H9 (cell line): ENCODE results near the gene IFNL3. TPM values are rescaled to one million over a fixed set of nuclear protein-coding genes. Genes with fewer than 3 reads are reported as not detected.

Experiments used
- DNase-seq: peaks from one replicate; pipeline ENCODE4 v3.0.0-alpha.2; 2017
- H2AFZ ChIP-seq: one replicate; pipeline ENCODE4 v1.6.1; 2013; ENCODE audit warnings: mild to moderate bottlenecking, low read length, control low read depth, moderate library complexity
- H2AK5ac ChIP-seq: 2 replicates; pipeline ENCODE4 v1.6.1; 2013; ENCODE audit warnings: low read length, control low read depth, mixed read lengths; ENCODE audit not compliant: insufficient read length
- H2BK120ac ChIP-seq: one replicate; pipeline ENCODE4 v1.6.1; 2013; ENCODE audit warnings: low read depth, mild to moderate bottlenecking, low read length, control low read depth, inconsistent platforms; ENCODE audit not compliant: poor library complexity, severe bottlenecking
- H2BK12ac ChIP-seq: 2 replicates; pipeline ENCODE4 v1.6.1; 2013; ENCODE audit warnings: low read length, control low read depth, mixed read lengths, low read depth; ENCODE audit not compliant: insufficient read length
- H2BK15ac ChIP-seq: 2 replicates; pipeline ENCODE4 v1.6.1; 2013; ENCODE audit warnings: low read depth, low read length, control low read depth
- H2BK20ac ChIP-seq: one replicate; pipeline ENCODE4 v1.6.1; 2013; ENCODE audit warnings: low read depth, mild to moderate bottlenecking, low read length, control low read depth, inconsistent platforms; ENCODE audit not compliant: poor library complexity, severe bottlenecking
- H2BK5ac ChIP-seq: 2 replicates; pipeline ENCODE4 v1.6.1; 2013; ENCODE audit warnings: low read length, control low read depth, mixed read lengths; ENCODE audit not compliant: insufficient read length
- H3K14ac ChIP-seq: 2 replicates; pipeline ENCODE4 v1.6.1; 2013; ENCODE audit warnings: low read length, control low read depth; ENCODE audit not compliant: insufficient read depth
- H3K18ac ChIP-seq: 2 replicates; pipeline ENCODE4 v1.6.1; 2013; ENCODE audit warnings: low read depth, mild to moderate bottlenecking, mixed read lengths, low read length, control low read depth; ENCODE audit not compliant: insufficient read length
- H3K23ac ChIP-seq: 2 replicates; pipeline ENCODE4 v1.6.1; 2013; ENCODE audit warnings: low read length, control low read depth, mixed read lengths, low read depth; ENCODE audit not compliant: insufficient read length
- H3K23me2 ChIP-seq: 2 replicates; pipeline ENCODE4 v1.6.1; 2013; ENCODE audit warnings: low read depth, mild to moderate bottlenecking, mixed read lengths, low read length, control low read depth; ENCODE audit not compliant: insufficient read length, poor library complexity, severe bottlenecking
- H3K27ac ChIP-seq: 2 replicates; pipeline ENCODE4 v1.5.1; 2013; ENCODE audit warnings: low read length, control low read depth, mixed read lengths, low read depth; ENCODE audit not compliant: insufficient read length
- H3K27me3 ChIP-seq: 2 replicates; pipeline ENCODE4 v1.6.1; 2013; ENCODE audit warnings: low read length, control low read depth, inconsistent platforms; ENCODE audit not compliant: insufficient read depth
- H3K4ac ChIP-seq: 2 replicates; pipeline ENCODE4 v1.6.1; 2013; ENCODE audit warnings: low read depth, mild to moderate bottlenecking, control low read depth, inconsistent platforms, low read length, moderate library complexity
- H3K4me1 ChIP-seq: 2 replicates; pipeline ENCODE4 v1.6.1; 2013; ENCODE audit warnings: low read length, control low read depth, inconsistent platforms; ENCODE audit not compliant: insufficient read depth
- H3K4me2 ChIP-seq: 2 replicates; pipeline ENCODE4 v1.6.1; 2013; ENCODE audit warnings: low read length, control low read depth, mixed read lengths; ENCODE audit not compliant: insufficient read length, insufficient read depth
- H3K56ac ChIP-seq: 2 replicates; pipeline ENCODE4 v1.6.1; 2013; ENCODE audit warnings: low read depth, mild to moderate bottlenecking, mixed read lengths, low read length, control low read depth; ENCODE audit not compliant: insufficient read length
- H3K79me1 ChIP-seq: 2 replicates; pipeline ENCODE4 v1.6.1; 2013; ENCODE audit warnings: low read depth, mild to moderate bottlenecking, moderate library complexity, low read length, control low read depth, inconsistent platforms; ENCODE audit not compliant: insufficient read depth, poor library complexity, severe bottlenecking
- H3K79me2 ChIP-seq: 2 replicates; pipeline ENCODE4 v1.6.1; 2013; ENCODE audit warnings: low read length, control low read depth, inconsistent platforms; ENCODE audit not compliant: insufficient read depth
- H3K9ac ChIP-seq: 2 replicates; pipeline ENCODE4 v1.6.1; 2013; ENCODE audit warnings: low read length, control low read depth, mixed read lengths; ENCODE audit not compliant: insufficient read length; ENCODE audit errors: extremely low read depth
- H3K9me3 ChIP-seq: one replicate; pipeline ENCODE4 v1.6.1; 2013; ENCODE audit warnings: low read depth, low read length, inconsistent platforms; ENCODE audit not compliant: control insufficient read depth
- H3T11ph ChIP-seq: one replicate; pipeline ENCODE4 v1.6.1; 2013; ENCODE audit warnings: mild to moderate bottlenecking, low read length, control low read depth, inconsistent platforms
- H4K20me1 ChIP-seq: one replicate; pipeline ENCODE4 v1.6.1; 2013; ENCODE audit not compliant: control insufficient read depth, insufficient read length, insufficient read depth
- H4K5ac ChIP-seq: 2 replicates; pipeline ENCODE4 v1.6.1; 2013; ENCODE audit warnings: low read depth, mild to moderate bottlenecking, mixed read lengths, low read length, control low read depth; ENCODE audit not compliant: insufficient read length
- H4K8ac ChIP-seq: replicated peaks from 2 replicates; pipeline ENCODE4 v1.6.1; 2013; ENCODE audit warnings: low read length, control low read depth, mixed read lengths, low read depth; ENCODE audit not compliant: insufficient read length
- H4K91ac ChIP-seq: 2 replicates; pipeline ENCODE4 v1.6.1; 2013; ENCODE audit warnings: low read depth, mild to moderate bottlenecking, moderate library complexity, mixed read lengths, low read length, control low read depth; ENCODE audit not compliant: insufficient read length
- H3K27ac Mint-ChIP-seq, 3 experiments: 2 replicates in 2 of 3; 3 replicates in 1 of 3; pipeline ENCODE4 v1.8.0; 2020 to 2021; ENCODE audit warnings: mixed read lengths in 3 of 3, mild to moderate bottlenecking in 1 of 3, moderate library complexity in 1 of 3
- H3K27me3 Mint-ChIP-seq: 2 replicates; pipeline ENCODE4 v1.8.0; 2021; ENCODE audit warnings: low read depth, mild to moderate bottlenecking, moderate library complexity, mixed read lengths
- H3K36me3 Mint-ChIP-seq, 3 experiments: 2 replicates in 2 of 3; 3 replicates in 1 of 3; pipeline ENCODE4 v1.8.0; 2020 to 2021; ENCODE audit warnings: low read depth in 3 of 3, mixed read lengths in 3 of 3; ENCODE audit not compliant: insufficient read depth in 1 of 3
- H3K4me1 Mint-ChIP-seq, 2 experiments: 2 replicates each; pipeline ENCODE4 v1.8.0; 2020; ENCODE audit warnings: mixed read lengths in 2 of 2
- H3K4me3 Mint-ChIP-seq, 2 experiments: 2 replicates in 1 of 2; 3 replicates in 1 of 2; pipeline ENCODE4 v1.8.0; 2020 to 2021; ENCODE audit warnings: mild to moderate bottlenecking in 2 of 2, mixed read lengths in 2 of 2, moderate library complexity in 1 of 2
- H3K9me3 Mint-ChIP-seq, 2 experiments: 2 replicates in 1 of 2; 3 replicates in 1 of 2; pipeline ENCODE4 v1.8.0; 2020; ENCODE audit warnings: mild to moderate bottlenecking in 2 of 2, mixed read lengths in 2 of 2, moderate library complexity in 1 of 2
- CTCF ChIP-seq: fragments of 200-600 bp; sonication (generic); conservative IDR thresholded peaks from 3 replicates; pipeline ENCODE4 v1.8.0; 2021; ENCODE audit warnings: antibody characterized with exemption, mild to moderate bottlenecking
- WGBS: extraction: QIAGEN DNeasy Blood & Tissue Kit; methylation state at CpG from one replicate; pipeline ENCODE4 v1.1.7; 2013; ENCODE audit warnings: missing lambda C conversion rate, low lambda C conversion rate, mixed read lengths; ENCODE audit not compliant: insufficient read length; ENCODE audit errors: extremely low coverage; 5-methylcytosine and 5-hydroxymethylcytosine counted together
- total RNA-seq: library from RNA; stranded (reverse); gene quantifications from 2 replicates; pipeline ENCODE4 v1.2.1, GENCODE V29; 2021

The IFNL3 gene
- total RNA-seq, 1 experiment from 2014 or later: not detected

DNA sequence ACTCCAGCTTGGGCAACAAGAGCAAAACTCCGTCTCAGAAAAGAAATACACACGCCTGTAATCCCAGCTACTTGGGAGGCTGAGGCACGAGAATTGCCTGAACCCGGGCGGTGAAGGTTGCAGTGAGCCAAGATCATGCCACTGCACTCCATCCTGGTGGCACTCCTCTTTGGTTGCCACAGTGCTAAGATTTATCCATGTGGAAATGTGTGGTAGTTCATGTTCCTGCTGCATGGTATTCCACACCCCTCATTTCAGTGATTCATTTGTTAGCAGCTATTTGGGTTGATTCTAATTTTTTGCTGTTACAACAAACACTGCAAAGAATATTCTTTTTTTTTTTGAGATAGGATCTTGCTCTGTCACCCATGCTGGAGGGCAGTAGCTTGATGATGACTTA, 12.1 kb downstream of the IFNL3 start:
- H3K4me3 Mint-ChIP-seq: no peak overlapping the region
- no peak overlapping the region for H3K27ac Mint-ChIP-seq
- H3K36me3 Mint-ChIP-seq: no peaks in the 10 kb centered on the region
- no peaks in the 10 kb centered on the region for H3K4me1 ChIP-seq
- no peak overlapping the region for H3K9ac ChIP-seq
- no peak for TF ChIP-seq CTCF
- H2BK12ac ChIP-seq: no peak overlapping the region
- no peak overlapping the region for H3K27ac ChIP-seq
- no peaks in the 10 kb centered on the region for H3K27me3 ChIP-seq
- WGBS: no CpG with 5 or more reads among the region's 5 CpGs
- H2BK15ac ChIP-seq: no peak overlapping the region
- no peaks in the 10 kb centered on the region for H3K79me2 ChIP-seq
- H3K9me3 Mint-ChIP-seq: no peaks in the 10 kb centered on the region
- no peak overlapping the region for H2BK5ac ChIP-seq
- no peak for DNase-seq
- H2BK20ac ChIP-seq: no peak overlapping the region
- no peak overlapping the region for H3K4me2 ChIP-seq
- H3K79me1 ChIP-seq: no peaks in the 10 kb centered on the region
- no peaks in the 10 kb centered on the region; a peak in 1 of 4 replicates for H3K4me1 Mint-ChIP-seq
- H3K23me2 ChIP-seq: no peaks in the 10 kb centered on the region
- peaks cover 60% of the 10 kb centered on the region for H3K27me3 Mint-ChIP-seq
- H4K8ac ChIP-seq: no peak overlapping the region
- no peak overlapping the region for H2AFZ ChIP-seq
- H2BK120ac ChIP-seq: no peak overlapping the region
- H4K91ac ChIP-seq: no peak overlapping the region
- no peak overlapping the region for H3T11ph ChIP-seq
- no peak overlapping the region for H2AK5ac ChIP-seq
- H3K4ac ChIP-seq: no peak overlapping the region
- no peak overlapping the region for H3K23ac ChIP-seq
- H3K9me3 ChIP-seq: no peaks in the 10 kb centered on the region
- H3K14ac ChIP-seq: no peak overlapping the region
- H4K20me1 ChIP-seq: no peaks in the 10 kb centered on the region
- H4K5ac ChIP-seq: no peak overlapping the region
- no peak overlapping the region for H3K56ac ChIP-seq
- no peak overlapping the region for H3K18ac ChIP-seq
